ENCODE measurements around the gene BRD7.

DNA sequence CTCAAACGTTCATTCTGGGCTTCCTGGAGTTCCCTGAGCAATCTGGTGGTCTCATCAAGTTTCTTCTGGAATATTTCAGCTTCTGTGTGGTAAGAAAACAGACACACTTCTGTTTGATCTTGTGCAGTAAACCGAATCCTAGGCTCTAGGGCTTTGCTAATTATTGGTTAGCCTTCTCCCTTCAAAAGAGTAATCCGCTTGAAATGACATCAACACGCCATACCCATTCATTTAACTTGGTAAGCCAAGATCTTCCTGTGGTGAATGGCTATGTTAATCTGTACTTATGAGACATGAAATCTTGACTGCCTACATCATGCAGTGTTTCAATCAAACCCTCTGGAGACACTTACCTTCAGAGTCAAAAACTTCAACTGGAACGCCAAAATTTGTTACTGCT lies 48.5 kb downstream of the BRD7 start:
- TF ChIP-seq, protein P1, sequence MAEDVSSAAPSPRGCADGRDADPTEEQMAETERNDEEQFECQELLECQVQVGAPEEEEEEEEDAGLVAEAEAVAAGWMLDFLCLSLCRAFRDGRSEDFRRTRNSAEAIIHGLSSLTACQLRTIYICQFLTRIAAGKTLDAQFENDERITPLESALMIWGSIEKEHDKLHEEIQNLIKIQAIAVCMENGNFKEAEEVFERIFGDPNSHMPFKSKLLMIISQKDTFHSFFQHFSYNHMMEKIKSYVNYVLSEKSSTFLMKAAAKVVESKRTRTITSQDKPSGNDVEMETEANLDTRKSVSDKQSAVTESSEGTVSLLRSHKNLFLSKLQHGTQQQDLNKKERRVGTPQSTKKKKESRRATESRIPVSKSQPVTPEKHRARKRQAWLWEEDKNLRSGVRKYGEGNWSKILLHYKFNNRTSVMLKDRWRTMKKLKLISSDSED (CRISPR knock-in tag; IDR thresholded peaks at IDR 0.05), result no peak
- TF ChIP-seq SMAD1 (CRISPR knock-in tag; IDR thresholded peaks at IDR 0.05; ENCODE audit: borderline replicate concordance, low read depth) (no peak), POLR2A (IDR thresholded peaks at IDR 0.05; ENCODE audit: insufficient read depth in 1 of 2, low read depth in 2 of 2, low read length in 2 of 2) (no peak), RORA (CRISPR knock-in tag; IDR thresholded peaks at IDR 0.05) (no peak), CHD4 (IDR thresholded peaks at IDR 0.05; ENCODE audit: borderline replicate concordance, low read length) (no peak), MYC (CRISPR knock-in tag; IDR thresholded peaks at IDR 0.05; ENCODE audit: borderline replicate concordance) (no peak)
- TF ChIP-seq, protein P2, sequence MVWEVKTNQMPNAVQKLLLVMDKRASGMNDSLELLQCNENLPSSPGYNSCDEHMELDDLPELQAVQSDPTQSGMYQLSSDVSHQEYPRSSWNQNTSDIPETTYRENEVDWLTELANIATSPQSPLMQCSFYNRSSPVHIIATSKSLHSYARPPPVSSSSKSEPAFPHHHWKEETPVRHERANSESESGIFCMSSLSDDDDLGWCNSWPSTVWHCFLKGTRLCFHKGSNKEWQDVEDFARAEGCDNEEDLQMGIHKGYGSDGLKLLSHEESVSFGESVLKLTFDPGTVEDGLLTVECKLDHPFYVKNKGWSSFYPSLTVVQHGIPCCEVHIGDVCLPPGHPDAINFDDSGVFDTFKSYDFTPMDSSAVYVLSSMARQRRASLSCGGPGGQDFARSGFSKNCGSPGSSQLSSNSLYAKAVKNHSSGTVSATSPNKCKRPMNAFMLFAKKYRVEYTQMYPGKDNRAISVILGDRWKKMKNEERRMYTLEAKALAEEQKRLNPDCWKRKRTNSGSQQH (CRISPR knock-in tag; IDR thresholded peaks at IDR 0.05; ENCODE audit: low read depth), result no peak
- TF ChIP-seq, protein P3, sequence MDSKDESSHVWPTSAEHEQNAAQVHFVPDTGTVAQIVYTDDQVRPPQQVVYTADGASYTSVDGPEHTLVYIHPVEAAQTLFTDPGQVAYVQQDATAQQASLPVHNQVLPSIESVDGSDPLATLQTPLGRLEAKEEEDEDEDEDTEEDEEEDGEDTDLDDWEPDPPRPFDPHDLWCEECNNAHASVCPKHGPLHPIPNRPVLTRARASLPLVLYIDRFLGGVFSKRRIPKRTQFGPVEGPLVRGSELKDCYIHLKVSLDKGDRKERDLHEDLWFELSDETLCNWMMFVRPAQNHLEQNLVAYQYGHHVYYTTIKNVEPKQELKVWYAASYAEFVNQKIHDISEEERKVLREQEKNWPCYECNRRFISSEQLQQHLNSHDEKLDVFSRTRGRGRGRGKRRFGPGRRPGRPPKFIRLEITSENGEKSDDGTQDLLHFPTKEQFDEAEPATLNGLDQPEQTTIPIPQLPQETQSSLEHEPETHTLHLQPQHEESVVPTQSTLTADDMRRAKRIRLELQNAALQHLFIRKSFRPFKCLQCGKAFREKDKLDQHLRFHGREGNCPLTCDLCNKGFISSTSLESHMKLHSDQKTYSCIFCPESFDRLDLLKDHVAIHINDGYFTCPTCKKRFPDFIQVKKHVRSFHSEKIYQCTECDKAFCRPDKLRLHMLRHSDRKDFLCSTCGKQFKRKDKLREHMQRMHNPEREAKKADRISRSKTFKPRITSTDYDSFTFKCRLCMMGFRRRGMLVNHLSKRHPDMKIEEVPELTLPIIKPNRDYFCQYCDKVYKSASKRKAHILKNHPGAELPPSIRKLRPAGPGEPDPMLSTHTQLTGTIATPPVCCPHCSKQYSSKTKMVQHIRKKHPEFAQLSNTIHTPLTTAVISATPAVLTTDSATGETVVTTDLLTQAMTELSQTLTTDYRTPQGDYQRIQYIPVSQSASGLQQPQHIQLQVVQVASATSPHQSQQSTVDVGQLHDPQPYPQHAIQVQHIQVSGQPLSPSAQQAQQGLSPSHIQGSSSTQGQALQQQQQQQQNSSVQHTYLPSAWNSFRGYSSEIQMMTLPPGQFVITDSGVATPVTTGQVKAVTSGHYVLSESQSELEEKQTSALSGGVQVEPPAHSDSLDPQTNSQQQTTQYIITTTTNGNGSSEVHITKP (CRISPR knock-in tag; IDR thresholded peaks at IDR 0.05; ENCODE audit: low read depth), result no peak

Measured in HepG2 (cell line).